Measurements from ENCODE around the gene XDH. TPM values are rescaled to one million over a fixed set of nuclear protein-coding genes. Genes with fewer than 3 reads are reported as not detected.

The XDH gene
- total and polyA plus RNA-seq, 9 of the 15 experiments (the other 6 are each of a cell fraction or from before 2014, with no cell fraction given), result 0.04 to 0.06 TPM; not detected in 7

- ChIA-PET CTCF (ENCODE audit: low intra/inter-chr PET ratio) (no interaction called here), POLR2A (no interaction called here)
- Histone ChIP-seq H3K27me3 (ENCODE audit: control insufficient read depth in 2 of 2, insufficient read depth in 2 of 2, low read length in 2 of 2) (no peaks in the 10 kb centered on the region), H3K4me2 (ENCODE audit: insufficient read depth, low read length) (no peak overlapping the region), H3K27ac (ENCODE audit: extremely low read depth, low read depth, low read length) (no peak overlapping the region), H3K9me3 (replicated peaks; ENCODE audit: control insufficient read depth, insufficient read depth, low read depth, low read length) (no peaks in the 10 kb centered on the region), H3K79me2 (ENCODE audit: control insufficient read depth, insufficient read depth, low read length) (no peaks in the 10 kb centered on the region), H3K9ac (ENCODE audit: insufficient read depth in 1 of 2, low read depth in 2 of 2, low read length in 2 of 2) (no peak overlapping the region), H3K4me1 (replicated peaks in 1 of 2; ENCODE audit: control insufficient read depth in 2 of 2, insufficient read depth in 2 of 2, low read length in 2 of 2) (no peaks in the 10 kb centered on the region), H3K9me1 (ENCODE audit: control insufficient read depth, insufficient read depth, low read length) (no peaks in the 10 kb centered on the region), H3K36me3 (ENCODE audit: control insufficient read depth, insufficient read depth, low read length) (no peaks in the 10 kb centered on the region), H4K20me1 (replicated peaks; ENCODE audit: control insufficient read depth, insufficient read depth, low read length) (no peaks in the 10 kb centered on the region), H2AFZ (ENCODE audit: low read depth, low read length) (no peak overlapping the region), H3K4me3 (no peak overlapping the region)
- intact Hi-C loops (cut with micrococcal nuclease) (loop anchor here (10.0 kb wide), 1 partner anchor 312 kb away; no protein-coding TSS in a partner anchor), in situ Hi-C loops (cut with MboI) (no loop called here)
- no peak for ATAC-seq
- no peak for DNase-seq (ENCODE audit: extremely low read depth in 1 of 4, low spot score in 3 of 4)
- TF ChIP-seq NFXL1 (CRISPR knock-in tag; IDR thresholded peaks at IDR 0.05), result no peak
- TF ChIP-seq NCOA6 (IDR thresholded peaks at IDR 0.05), result no peak
- TF ChIP-seq NR4A1 (CRISPR knock-in tag; IDR thresholded peaks at IDR 0.05), result no peak
- TF ChIP-seq NR4A1 (tag; IDR thresholded peaks at IDR 0.05), result no peak
- TF ChIP-seq, protein P1, sequence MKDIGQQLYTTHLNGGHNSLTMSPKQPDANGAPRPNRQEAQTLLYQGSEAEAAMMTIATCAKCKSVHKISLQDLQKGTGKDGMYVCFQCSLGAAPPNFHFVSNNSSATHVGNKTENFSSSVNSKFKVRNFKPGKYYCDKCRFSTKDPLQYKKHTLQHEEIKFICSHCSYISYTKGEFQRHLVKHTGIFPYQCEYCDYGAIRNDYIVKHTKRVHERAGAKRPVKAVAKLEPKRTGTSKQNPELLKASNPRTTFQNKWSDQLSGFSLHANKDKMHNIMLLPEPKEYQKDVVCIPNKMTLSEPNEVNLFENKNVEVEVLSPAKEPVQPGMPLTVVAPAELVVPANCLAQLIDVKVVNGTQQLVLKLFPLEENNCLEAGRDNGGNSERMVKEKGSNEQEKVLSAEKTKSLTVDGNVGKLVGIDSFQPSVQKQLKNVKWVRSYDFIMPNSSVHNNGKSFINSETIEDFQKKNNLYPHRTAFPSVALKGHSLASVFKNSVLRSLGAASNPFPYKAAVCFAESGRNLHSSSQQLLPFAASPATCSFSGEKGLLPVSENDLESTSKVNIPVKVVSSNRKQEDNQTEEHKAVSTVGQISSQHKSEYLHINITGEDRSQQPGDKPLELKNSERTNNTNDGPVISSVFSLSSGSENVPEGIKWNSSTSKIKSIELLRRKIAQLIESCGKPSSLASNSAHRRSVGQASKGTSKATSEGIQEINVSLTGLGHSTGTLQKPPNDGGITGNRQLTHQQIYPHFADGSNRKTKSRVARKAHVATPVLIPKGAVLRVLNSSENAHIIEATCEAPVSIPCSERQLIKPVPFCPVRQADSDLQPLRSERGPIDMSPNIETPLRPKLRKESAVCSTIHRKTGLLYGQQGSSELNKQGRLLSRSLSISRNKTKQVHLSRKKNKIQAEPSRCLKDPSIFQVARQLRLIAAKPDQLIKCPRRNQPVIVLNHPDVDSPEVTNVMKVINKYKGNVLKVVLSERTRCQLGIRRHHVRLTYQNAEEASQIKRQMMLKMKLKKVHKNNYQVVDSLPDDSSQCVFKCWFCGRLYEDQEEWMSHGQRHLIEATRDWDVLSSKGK (CRISPR knock-in tag; IDR thresholded peaks at IDR 0.05), result no peak
- TF ChIP-seq, protein P2, sequence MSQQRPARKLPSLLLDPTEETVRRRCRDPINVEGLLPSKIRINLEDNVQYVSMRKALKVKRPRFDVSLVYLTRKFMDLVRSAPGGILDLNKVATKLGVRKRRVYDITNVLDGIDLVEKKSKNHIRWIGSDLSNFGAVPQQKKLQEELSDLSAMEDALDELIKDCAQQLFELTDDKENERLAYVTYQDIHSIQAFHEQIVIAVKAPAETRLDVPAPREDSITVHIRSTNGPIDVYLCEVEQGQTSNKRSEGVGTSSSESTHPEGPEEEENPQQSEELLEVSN (IDR thresholded peaks at IDR 0.05; ENCODE audit: borderline replicate concordance in 1 of 2, extremely low read depth in 1 of 2, insufficient read depth in 1 of 2, insufficient read length in 1 of 2, low read depth in 1 of 2, low read length in 1 of 2, poor library complexity in 1 of 2, severe bottlenecking in 1 of 2), result no peak
- WGBS (ENCODE audit: insufficient coverage, low coverage, missing lambda C conversion rate), result 5% methylated on average over 1 of the region's 1 CpG
- no peak for FAIRE-seq
- BruUV-seq (replicated peaks), result no TSS peak
Measured at GRCh38 chr2:31413025-31413424, 1.5 kb downstream of the XDH start.

Measured in K562 (cell line).